PC-3 (cell line): ENCODE data around the gene GRIPAP1. TPM values are rescaled to one million over a fixed set of nuclear protein-coding genes. Genes with fewer than 3 reads are reported as not detected.

Experiments
- ATAC-seq: fragments of 200-7000 bp; cut with Tn5 transposase; 2 replicates; pipeline ENCODE4 v1.9.1; 2020; ENCODE audit warnings: mild to moderate bottlenecking, moderate library complexity
- BruUV-seq: library from RNA; stranded (reverse); fragments of 400-500 nt; replicated peaks from 2 replicates; lab custom pipeline; 2021; lab: Mats Ljungman, UMichigan
- CTCF ChIA-PET: fragments of 300-600 bp; sonication (Branson Sonifier 250); formaldehyde crosslinking; loops from one replicate; lab custom pipeline; 2022; ENCODE audit warnings: antibody characterized with exemption; lab: Charles Lee
- POLR2A ChIA-PET: fragments of 300-600 bp; sonication (Branson Sonifier 250); formaldehyde crosslinking; loops from one replicate; lab custom pipeline; 2022; ENCODE audit warnings: antibody characterized with exemption; ENCODE audit not compliant: unreplicated experiment; lab: Charles Lee
- DNase-seq: peaks from one replicate; pipeline ENCODE4 v3.0.0-alpha.2; 2015
- H2AFZ ChIP-seq: fragments of 300-600 bp; sonication (generic); 2 replicates; pipeline ENCODE4 v1.6.0; 2016; ENCODE audit warnings: antibody characterized with exemption, low read length
- H3F3A ChIP-seq: fragments of 300-600 bp; sonication (generic); one replicate; pipeline ENCODE4 v1.6.0; 2017; ENCODE audit warnings: antibody characterized with exemption, low read length, control low read depth, mild to moderate bottlenecking; ENCODE audit not compliant: unreplicated experiment
- H3K27ac ChIP-seq: fragments of 300-600 bp; sonication (generic); 2 replicates; pipeline ENCODE4 v1.5.1; 2016; ENCODE audit warnings: mild to moderate bottlenecking, low read length
- H3K27me3 ChIP-seq: fragments of 300-600 bp; sonication (generic); 2 replicates; pipeline ENCODE4 v1.6.1; 2016; ENCODE audit warnings: low read length, mixed read lengths
- H3K36me3 ChIP-seq: fragments of 300-600 bp; sonication (generic); 2 replicates; pipeline ENCODE4 v1.6.1; 2016; ENCODE audit warnings: low read depth, mixed run types, low read length, mixed read lengths
- H3K4me1 ChIP-seq: fragments of 300-600 bp; sonication (generic); 2 replicates; pipeline ENCODE4 v1.5.1; 2016; ENCODE audit warnings: low read length; ENCODE audit not compliant: insufficient read depth
- H3K4me2 ChIP-seq: fragments of 300-600 bp; sonication (generic); 2 replicates; pipeline ENCODE4 v1.6.0; 2016; ENCODE audit warnings: low read length
- H3K4me3 ChIP-seq: fragments of 300-600 bp; sonication (generic); 2 replicates; pipeline ENCODE4 v1.5.1; 2016; ENCODE audit warnings: mild to moderate bottlenecking, low read length, mixed read lengths
- H3K79me2 ChIP-seq: fragments of 300-600 bp; sonication (generic); 2 replicates; pipeline ENCODE4 v1.6.1; 2017; ENCODE audit warnings: low read length, mixed read lengths
- H3K9ac ChIP-seq: fragments of 300-600 bp; sonication (generic); 2 replicates; pipeline ENCODE4 v1.6.0; 2016; ENCODE audit warnings: mild to moderate bottlenecking, low read length
- H3K9me2 ChIP-seq: fragments of 300-600 bp; sonication (generic); replicated peaks from 2 replicates; pipeline ENCODE4 v1.6.1; 2016; ENCODE audit warnings: mixed run types, low read length, mixed read lengths
- H3K9me3 ChIP-seq: fragments of 300-600 bp; sonication (generic); 2 replicates; pipeline ENCODE4 v1.6.1; 2016; ENCODE audit warnings: low read length, mixed read lengths
- H4K20me1 ChIP-seq: fragments of 300-600 bp; sonication (generic); 2 replicates; pipeline ENCODE4 v1.6.1; 2016; ENCODE audit warnings: low read length, mixed read lengths
- CTCF ChIP-seq: fragments of 300-600 bp; sonication (generic); conservative IDR thresholded peaks from 2 replicates; pipeline ENCODE4 v1.5.1; 2017; ENCODE audit warnings: antibody characterized with exemption, low read depth, mild to moderate bottlenecking, low read length
- EZH2 ChIP-seq: fragments of 300-600 bp; sonication (generic); IDR thresholded peaks from one replicate; pipeline ENCODE4 v1.6.1; 2017; ENCODE audit warnings: antibody characterized with exemption, mild to moderate bottlenecking, low read length; ENCODE audit not compliant: unreplicated experiment
- EZH2phosphoT487 ChIP-seq: fragments of 300-600 bp; sonication (generic); IDR thresholded peaks from 2 replicates; pipeline ENCODE4 v1.6.1; 2018; ENCODE audit warnings: mild to moderate bottlenecking, antibody characterized with exemption, low read length, borderline replicate concordance
- intact Hi-C: fragments of 100-400 bp; cut with micrococcal nuclease; formaldehyde crosslinking; loops from 2 replicates; pipeline ENCODE4 v1.9.0; 2023
- total RNA-seq: library from RNA; depleted of rRNA; stranded (reverse); fragments of >200 nt; gene quantifications from 2 replicates; pipeline ENCODE4 v1.2.3, GENCODE V29; 2014

Gene GRIPAP1
- total RNA-seq, 1 experiment from 2014 or later = 31.1 TPM

GRCh38 chrX:48996969-48997368 lies 5.1 kb downstream of the GRIPAP1 start:
- ChIA-PET CTCF (no interaction called here), POLR2A (no interaction called here)
- no peak overlapping the region for H3K27ac ChIP-seq
- H3K4me2 ChIP-seq = no peak overlapping the region
- no peak for ATAC-seq
- peaks cover 11% of the 10 kb centered on the region for H3K36me3 ChIP-seq
- 0 out of 2 replicates have a peak, but pooled peaks cover 3% of the 10 kb centered on the region for H3K9me2 ChIP-seq
- no peaks in the 10 kb centered on the region for H3F3A ChIP-seq
- no peaks in the 10 kb centered on the region for H3K9me3 ChIP-seq
- H3K79me2 ChIP-seq = peaks cover 15% of the 10 kb centered on the region
- BruUV-seq = no TSS peak
- H3K9ac ChIP-seq = no peak overlapping the region
- DNase-seq = no peak
- no peak overlapping the region for H2AFZ ChIP-seq
- no peaks in the 10 kb centered on the region for H4K20me1 ChIP-seq
- TF ChIP-seq EZH2phosphoT487 (no peak), CTCF (no peak), EZH2 (no peak)
- no peaks in the 10 kb centered on the region for H3K27me3 ChIP-seq
- no peak overlapping the region for H3K4me3 ChIP-seq
- intact Hi-C loops = no loop called here
- H3K4me1 ChIP-seq = no peaks in the 10 kb centered on the region

- ATAC-seq = no peak
- POLR2A ChIA-PET = no interaction called here
Observed at GRCh38 chrX:48992341-48992740, 9.7 kb downstream of the GRIPAP1 start.

More at GRCh38 chrX:48992341-48992740, 9.7 kb downstream of the GRIPAP1 start:
- Histone ChIP-seq H3F3A (no peaks in the 10 kb centered on the region), H3K27ac (no peak overlapping the region), H3K79me2 (no peaks in the 10 kb centered on the region), H3K27me3 (no peaks in the 10 kb centered on the region), H4K20me1 (no peaks in the 10 kb centered on the region), H3K9me2 (no peaks in the 10 kb centered on the region), H3K4me1 (no peaks in the 10 kb centered on the region), H3K4me3 (no peak overlapping the region), H3K9me3 (no peaks in the 10 kb centered on the region), H3K36me3 (peaks cover 6% of the 10 kb centered on the region), H3K4me2 (no peak overlapping the region), H3K9ac (no peak overlapping the region), H2AFZ (no peak overlapping the region)
- TF ChIP-seq CTCF = no peak
- TF ChIP-seq EZH2phosphoT487 = no peak
- TF ChIP-seq EZH2 = no peak
- intact Hi-C loops = no loop called here
- no peak for DNase-seq
- CTCF ChIA-PET = no interaction called here
- no TSS peak for BruUV-seq
